Nephron progenitor cell (in vitro differentiated cells): ENCODE measurements around the gene HPSE2.

Experiments used
- DNase-seq: peaks from one replicate; pipeline ENCODE4 v3.0.0; 2021
- H3K27ac Mint-ChIP-seq: 2 replicates; pipeline ENCODE4 v1.8.0; 2021; ENCODE audit warnings: mild to moderate bottlenecking, moderate library complexity, mixed read lengths
- H3K27me3 Mint-ChIP-seq: 2 replicates; pipeline ENCODE4 v1.8.0; 2021; ENCODE audit warnings: mild to moderate bottlenecking, low read depth, mixed read lengths; ENCODE audit not compliant: poor library complexity
- H3K36me3 Mint-ChIP-seq: 2 replicates; pipeline ENCODE4 v1.8.0; 2021; ENCODE audit warnings: low read depth, mixed read lengths
- H3K4me1 Mint-ChIP-seq: 2 replicates; pipeline ENCODE4 v1.8.0; 2021; ENCODE audit warnings: mixed read lengths
- H3K4me3 Mint-ChIP-seq: 2 replicates; pipeline ENCODE4 v1.8.0; 2021; ENCODE audit warnings: mild to moderate bottlenecking, moderate library complexity, mixed read lengths
- H3K9me3 Mint-ChIP-seq: 2 replicates; pipeline ENCODE4 v1.8.0; 2021; ENCODE audit warnings: mild to moderate bottlenecking, moderate library complexity, mixed read lengths
- CTCF ChIP-seq: fragments of 200-600 bp; sonication (generic); IDR thresholded peaks from 2 replicates; pipeline ENCODE4 v1.5.0; 2021; ENCODE audit warnings: antibody characterized with exemption

Gene HPSE2

GRCh38 chr10:98411768-98412167, 823.9 kb downstream of the HPSE2 start:
- no peaks in the 10 kb centered on the region for H3K9me3 Mint-ChIP-seq
- no peak overlapping the region for H3K4me3 Mint-ChIP-seq
- H3K27ac Mint-ChIP-seq, result no peak overlapping the region
- no peak for TF ChIP-seq CTCF
- peaks cover 43% of the 10 kb centered on the region for H3K4me1 Mint-ChIP-seq
- DNase-seq, result no peak
- peaks cover 5% of the 10 kb centered on the region for H3K36me3 Mint-ChIP-seq
- peaks cover 5% of the 10 kb centered on the region for H3K27me3 Mint-ChIP-seq

GRCh38 chr10:98411166-98411565, 824.5 kb downstream of the HPSE2 start:
- peaks cover 4% of the 10 kb centered on the region for H3K36me3 Mint-ChIP-seq

GRCh38 chr10:98410759-98411158, 824.9 kb downstream of the HPSE2 start:
- peaks cover 3% of the 10 kb centered on the region for H3K27me3 Mint-ChIP-seq
- H3K9me3 Mint-ChIP-seq, result no peaks in the 10 kb centered on the region
- H3K36me3 Mint-ChIP-seq, result peaks cover 4% of the 10 kb centered on the region
- H3K4me3 Mint-ChIP-seq, result no peak overlapping the region
- H3K27ac Mint-ChIP-seq, result no peak overlapping the region
- DNase-seq, result no peak
- H3K4me1 Mint-ChIP-seq, result peaks cover 45% of the 10 kb centered on the region
- no peak for TF ChIP-seq CTCF

More at GRCh38 chr10:98411166-98411565, 824.5 kb downstream of the HPSE2 start:
- no peak for DNase-seq
- no peak for TF ChIP-seq CTCF
- peaks cover 45% of the 10 kb centered on the region for H3K4me1 Mint-ChIP-seq
- no peaks in the 10 kb centered on the region for H3K9me3 Mint-ChIP-seq
- no peak overlapping the region for H3K27ac Mint-ChIP-seq
- no peak overlapping the region for H3K4me3 Mint-ChIP-seq
- peaks cover 3% of the 10 kb centered on the region for H3K27me3 Mint-ChIP-seq

- Mint-ChIP-seq H3K9me3 (no peaks in the 10 kb centered on the region), H3K4me1 (peaks cover 45% of the 10 kb centered on the region), H3K4me3 (no peak overlapping the region), H3K27me3 (peaks cover 3% of the 10 kb centered on the region), H3K27ac (no peak overlapping the region), H3K36me3 (peaks cover 4% of the 10 kb centered on the region)
- no peak for DNase-seq
- TF ChIP-seq CTCF, result no peak
Observed at GRCh38 chr10:98410135-98410743, 825.4 kb downstream of the HPSE2 start.

- TF ChIP-seq CTCF, result no peak
- H3K36me3 Mint-ChIP-seq, result peaks cover 4% of the 10 kb centered on the region
- H3K27me3 Mint-ChIP-seq, result peaks cover 3% of the 10 kb centered on the region
- H3K4me1 Mint-ChIP-seq, result peaks cover 47% of the 10 kb centered on the region
- no peaks in the 10 kb centered on the region for H3K9me3 Mint-ChIP-seq
- H3K27ac Mint-ChIP-seq, result no peak overlapping the region
- no peak overlapping the region for H3K4me3 Mint-ChIP-seq
- no peak for DNase-seq
Observed at GRCh38 chr10:98408799-98409198, 826.9 kb downstream of the HPSE2 start.

GRCh38 chr10:98407744-98408241, 827.9 kb downstream of the HPSE2 start:
- Mint-ChIP-seq H3K27ac (no peak overlapping the region), H3K36me3 (peaks cover 14% of the 10 kb centered on the region), H3K4me3 (no peak overlapping the region), H3K27me3 (peaks cover 5% of the 10 kb centered on the region), H3K4me1 (peaks cover 57% of the 10 kb centered on the region), H3K9me3 (no peaks in the 10 kb centered on the region)
- TF ChIP-seq CTCF, result no peak
- DNase-seq, result no peak
